ENCODE results near the gene FBXL4.

FBXL4 gene

GRCh38 chr6:98959631-98960030, 11.9 kb upstream of the FBXL4 start:
- no peak for TF ChIP-seq TOX (CRISPR knock-in tag; IDR thresholded peaks at IDR 0.05; ENCODE audit: borderline replicate concordance)
- TF ChIP-seq SNAI2 (CRISPR knock-in tag; IDR thresholded peaks at IDR 0.05), result no peak
- no peak for TF ChIP-seq ISL1 (CRISPR knock-in tag; IDR thresholded peaks at IDR 0.05)
- TF ChIP-seq ZFP30 (CRISPR knock-in tag; IDR thresholded peaks at IDR 0.05), result no peak
- no peak for TF ChIP-seq ZC3H10 (CRISPR knock-in tag; IDR thresholded peaks at IDR 0.05)
- no peak for TF ChIP-seq ZNF8 (CRISPR knock-in tag; IDR thresholded peaks at IDR 0.05)
- TF ChIP-seq PATZ1 (CRISPR knock-in tag; IDR thresholded peaks at IDR 0.05; ENCODE audit: borderline replicate concordance), result no peak
- no peak for TF ChIP-seq CSRNP3 (CRISPR knock-in tag; IDR thresholded peaks at IDR 0.05)
- no peak for TF ChIP-seq TSHZ2 (CRISPR knock-in tag; IDR thresholded peaks at IDR 0.05)
- no peak for TF ChIP-seq GLIS3 (CRISPR knock-in tag; IDR thresholded peaks at IDR 0.05)

GRCh38 chr6:98958776-98959175, 11.0 kb upstream of the FBXL4 start:
- TF ChIP-seq TOX (CRISPR knock-in tag; IDR thresholded peaks at IDR 0.05; ENCODE audit: borderline replicate concordance) (no peak), ZNF565 (CRISPR knock-in tag; conservative IDR thresholded peaks at IDR 0.05; ENCODE audit: low read depth) (no peak), RARB (CRISPR knock-in tag; IDR thresholded peaks at IDR 0.05) (no peak), ZFP30 (CRISPR knock-in tag; IDR thresholded peaks at IDR 0.05) (no peak), TSHZ2 (CRISPR knock-in tag; IDR thresholded peaks at IDR 0.05) (no peak), CSDC2 (CRISPR knock-in tag; IDR thresholded peaks at IDR 0.05) (no peak), TCF4 (CRISPR knock-in tag; IDR thresholded peaks at IDR 0.05; ENCODE audit: borderline replicate concordance) (no peak), OSR1 (CRISPR knock-in tag; IDR thresholded peaks at IDR 0.05) (no peak), PPARA (CRISPR knock-in tag; IDR thresholded peaks at IDR 0.05; ENCODE audit: borderline replicate concordance) (no peak), GLIS3 (CRISPR knock-in tag; IDR thresholded peaks at IDR 0.05) (no peak), BACH2 (CRISPR knock-in tag; IDR thresholded peaks at IDR 0.05; ENCODE audit: borderline replicate concordance) (no peak), ARNTL (CRISPR knock-in tag; IDR thresholded peaks at IDR 0.05; ENCODE audit: borderline replicate concordance, low read depth) (no peak), ZC3H10 (CRISPR knock-in tag; IDR thresholded peaks at IDR 0.05) (no peak), POU6F1 (CRISPR knock-in tag; IDR thresholded peaks at IDR 0.05; ENCODE audit: borderline replicate concordance, low read depth) (no peak)
- no peak for ATAC-seq

More at GRCh38 chr6:98959631-98960030, 11.9 kb upstream of the FBXL4 start:
- no peak for ATAC-seq

- TF ChIP-seq PPARA (CRISPR knock-in tag; IDR thresholded peaks at IDR 0.05; ENCODE audit: borderline replicate concordance), result no peak
- TF ChIP-seq ZNF565 (CRISPR knock-in tag; conservative IDR thresholded peaks at IDR 0.05; ENCODE audit: low read depth), result no peak
- no peak for TF ChIP-seq BACH2 (CRISPR knock-in tag; IDR thresholded peaks at IDR 0.05; ENCODE audit: borderline replicate concordance)
- no peak for TF ChIP-seq GLIS3 (CRISPR knock-in tag; IDR thresholded peaks at IDR 0.05)
- TF ChIP-seq PATZ1 (CRISPR knock-in tag; IDR thresholded peaks at IDR 0.05; ENCODE audit: borderline replicate concordance), result no peak
- no peak for TF ChIP-seq ZC3H10 (CRISPR knock-in tag; IDR thresholded peaks at IDR 0.05)
- no peak for TF ChIP-seq ZFP30 (CRISPR knock-in tag; IDR thresholded peaks at IDR 0.05)
- no peak for TF ChIP-seq CSRNP3 (CRISPR knock-in tag; IDR thresholded peaks at IDR 0.05)
- TF ChIP-seq POU6F1 (CRISPR knock-in tag; IDR thresholded peaks at IDR 0.05; ENCODE audit: borderline replicate concordance, low read depth), result no peak
- ATAC-seq, result peak; percentile 84
These were observed 9.7 kb upstream of the FBXL4 start for GRCh38 chr6:98957450-98957849.
